Measurements from ENCODE around the gene SMARCAD1.

SMARCAD1 gene

GRCh38 chr4:94226763-94227162 lies 19.1 kb downstream of the SMARCAD1 start:
- no peak for DNase-seq (ENCODE audit: low read depth in 2 of 2, low spot score in 1 of 2)

- no peak for DNase-seq (ENCODE audit: low read depth in 2 of 2, low spot score in 1 of 2)
These were observed 21.0 kb downstream of the SMARCAD1 start for GRCh38 chr4:94228493-94229216.

DNA sequence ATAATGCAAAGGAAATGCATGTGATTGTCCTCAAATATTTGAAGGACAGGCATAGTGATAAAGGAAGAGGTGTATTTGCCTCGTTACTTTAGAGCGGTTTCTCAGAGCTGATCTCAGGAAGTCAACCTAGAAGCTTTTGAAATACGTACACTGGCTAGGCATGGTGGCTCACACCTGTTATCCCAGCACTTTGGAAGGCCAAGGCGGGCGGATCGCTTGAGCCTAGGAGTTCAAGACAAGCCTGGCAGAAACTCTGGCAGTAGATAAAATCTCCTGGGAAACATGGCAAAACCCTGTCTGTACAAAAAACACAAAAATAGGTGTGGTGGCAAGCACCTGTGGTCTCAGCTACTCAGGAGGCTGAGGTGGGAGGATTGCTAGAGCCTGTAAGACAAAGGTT lies 24.9 kb downstream of the SMARCAD1 start:
- DNase-seq (ENCODE audit: low read depth in 2 of 2, low spot score in 1 of 2), result no peak

- DNase-seq (ENCODE audit: low read depth in 2 of 2, low spot score in 1 of 2), result no peak
These were observed 28.2 kb downstream of the SMARCAD1 start for GRCh38 chr4:94235825-94236224.

DNA sequence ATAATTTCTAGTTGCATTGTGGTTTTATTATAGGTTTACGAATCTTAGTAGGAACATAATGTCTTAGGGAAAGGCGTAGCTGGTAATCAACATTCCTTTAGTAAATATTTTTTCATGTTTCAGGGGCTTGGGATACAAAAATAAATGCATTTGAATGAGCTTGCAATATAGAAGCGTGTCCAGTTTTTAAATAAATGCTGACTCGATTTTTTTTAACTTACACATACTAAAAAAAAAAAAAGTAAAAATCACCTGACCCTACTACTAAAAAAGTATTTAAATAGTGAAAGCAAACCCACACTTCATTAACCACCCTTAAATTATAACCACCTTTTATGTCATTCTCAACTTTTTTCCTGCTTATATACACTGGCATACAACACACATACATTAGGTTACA lies 29.6 kb downstream of the SMARCAD1 start:
- DNase-seq (ENCODE audit: low read depth in 2 of 2, low spot score in 1 of 2), result no peak

DNA sequence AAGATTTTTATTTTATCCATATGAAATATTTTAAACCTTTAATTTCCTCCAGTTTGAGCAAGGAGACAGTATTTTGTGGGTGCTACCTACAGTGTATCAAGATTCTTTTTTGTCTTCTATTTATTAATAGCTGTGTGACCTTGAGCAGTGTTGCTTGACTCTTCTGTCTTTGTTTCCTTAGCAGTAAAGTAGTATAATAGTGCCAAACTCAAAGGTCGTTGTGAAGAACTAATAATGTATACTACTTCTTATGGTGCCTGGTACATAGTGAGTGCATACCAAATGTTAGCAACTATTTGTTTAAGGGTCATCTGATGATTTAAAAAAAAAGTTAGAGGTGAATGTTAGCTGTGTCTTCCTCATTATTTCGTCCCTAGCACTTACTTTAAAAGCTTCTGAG lies 30.5 kb downstream of the SMARCAD1 start:
- no peak for DNase-seq (ENCODE audit: low read depth in 2 of 2, low spot score in 1 of 2)

DNA sequence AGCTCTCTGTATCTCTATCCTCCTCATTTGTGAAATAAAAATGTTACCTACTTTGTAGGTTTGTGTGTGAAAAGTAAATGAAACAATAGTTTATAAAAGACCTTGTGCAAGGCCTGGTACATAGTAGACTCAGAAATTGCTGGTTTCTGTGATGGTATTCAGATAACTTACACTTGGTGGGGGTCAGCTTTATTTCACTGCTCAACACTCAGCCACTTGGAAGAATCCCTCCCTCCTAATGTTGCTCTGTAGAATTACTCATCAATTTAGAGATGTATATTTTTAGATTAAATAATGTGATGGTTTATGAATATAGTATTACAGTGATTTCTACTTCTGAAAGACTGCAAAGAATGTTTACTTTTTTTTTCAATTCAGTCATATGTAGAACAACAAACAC lies 32.7 kb downstream of the SMARCAD1 start:
- no peak for DNase-seq (ENCODE audit: low read depth in 2 of 2, low spot score in 1 of 2)

DNA sequence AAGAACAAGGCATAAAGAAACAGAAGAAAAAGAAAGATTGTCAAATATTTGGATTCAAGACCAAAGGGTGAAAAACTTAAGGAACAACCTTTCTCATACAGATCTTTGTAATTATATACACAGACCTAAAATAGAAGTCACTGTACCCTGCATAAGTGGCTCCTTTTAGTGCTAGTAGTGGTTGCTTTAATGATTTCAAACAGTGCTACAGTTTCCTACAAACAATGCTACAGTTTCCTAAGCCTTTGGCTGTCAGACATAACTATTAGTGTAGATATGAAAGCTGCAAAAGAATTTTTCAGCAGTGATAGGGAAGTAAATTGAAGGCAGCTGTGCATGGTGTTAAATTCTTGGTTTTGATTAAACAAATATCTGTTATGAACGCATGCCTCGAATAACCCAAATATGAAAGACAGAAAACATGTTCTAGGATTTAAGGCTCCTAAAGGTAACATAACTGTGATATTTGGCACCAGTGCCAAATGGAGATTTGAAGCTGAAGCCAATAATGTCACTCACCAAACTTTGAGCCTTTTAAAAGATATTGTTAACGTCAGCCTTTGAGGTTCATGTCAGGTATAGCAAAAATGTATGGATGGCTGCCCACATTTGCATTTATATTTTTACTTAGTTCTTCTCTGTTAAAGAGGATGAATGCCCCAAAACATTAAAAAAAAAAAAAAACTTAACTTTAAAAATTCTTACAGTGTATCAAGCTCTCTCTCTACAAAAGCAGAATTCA lies 36.6 kb downstream of the SMARCAD1 start:
- no peak for DNase-seq (ENCODE audit: low read depth in 2 of 2, low spot score in 1 of 2)

GRCh38 chr4:94244829-94245185 lies 37.1 kb downstream of the SMARCAD1 start:
- no peak for DNase-seq (ENCODE audit: low read depth in 2 of 2, low spot score in 1 of 2)

- no peak for DNase-seq (ENCODE audit: low read depth in 2 of 2, low spot score in 1 of 2)
These were observed 43.4 kb downstream of the SMARCAD1 start for GRCh38 chr4:94251094-94251493.

DNA sequence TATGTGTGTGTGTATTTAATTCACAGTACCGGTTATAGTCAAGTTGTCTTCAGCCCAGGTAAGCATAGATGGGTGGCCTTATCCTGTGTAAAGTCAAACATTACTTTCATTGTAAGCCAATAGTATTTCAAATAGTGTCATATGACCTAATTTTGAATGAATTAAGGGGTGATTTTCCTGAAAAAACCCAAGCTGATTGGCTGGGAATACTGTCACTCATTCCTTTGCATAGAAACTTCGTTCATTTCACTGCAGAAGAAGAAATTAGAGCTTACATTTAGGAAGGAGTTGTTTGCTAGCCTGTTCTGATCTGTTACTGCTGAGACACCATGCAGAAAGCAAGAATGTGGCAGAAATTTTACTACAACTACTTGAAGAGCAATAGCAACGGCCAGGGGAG lies 45.4 kb downstream of the SMARCAD1 start:
- no peak for DNase-seq (ENCODE audit: low read depth in 2 of 2, low spot score in 1 of 2)

DNA sequence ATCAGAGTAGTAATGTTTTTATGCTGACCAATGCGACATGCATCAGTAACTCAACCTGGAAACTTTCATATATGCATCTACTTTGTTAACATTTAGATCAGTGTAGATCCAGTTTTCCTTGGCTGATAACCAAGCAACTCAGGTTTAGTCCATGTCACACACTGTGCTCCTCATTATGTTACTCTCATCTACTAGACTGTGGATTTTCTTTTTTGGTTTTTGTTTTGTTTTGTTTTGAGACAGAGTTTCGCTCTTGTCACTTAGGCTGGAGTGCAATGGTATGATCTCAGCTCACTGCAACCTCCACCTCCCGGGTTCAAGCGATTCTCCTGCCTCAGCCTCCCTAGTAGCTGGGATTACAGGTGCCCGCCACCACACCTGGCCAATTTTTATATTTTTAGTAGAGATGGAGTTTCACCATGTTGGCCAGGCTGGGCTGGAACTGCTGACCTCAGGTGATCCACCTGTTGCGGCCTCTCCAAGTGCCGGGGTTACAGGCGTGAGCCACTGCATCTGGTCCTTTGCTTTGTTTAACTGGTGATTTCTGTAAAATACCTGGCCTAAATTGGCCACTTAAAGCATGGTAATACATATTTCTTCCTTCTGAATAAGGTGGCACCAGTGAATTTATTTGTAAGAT lies 48.6 kb downstream of the SMARCAD1 start:
- DNase-seq (ENCODE audit: low read depth in 2 of 2, low spot score in 1 of 2), result no peak

GRCh38 chr4:94256828-94257227 lies 49.2 kb downstream of the SMARCAD1 start:
- DNase-seq (ENCODE audit: low read depth in 2 of 2, low spot score in 1 of 2), result no peak

DNA sequence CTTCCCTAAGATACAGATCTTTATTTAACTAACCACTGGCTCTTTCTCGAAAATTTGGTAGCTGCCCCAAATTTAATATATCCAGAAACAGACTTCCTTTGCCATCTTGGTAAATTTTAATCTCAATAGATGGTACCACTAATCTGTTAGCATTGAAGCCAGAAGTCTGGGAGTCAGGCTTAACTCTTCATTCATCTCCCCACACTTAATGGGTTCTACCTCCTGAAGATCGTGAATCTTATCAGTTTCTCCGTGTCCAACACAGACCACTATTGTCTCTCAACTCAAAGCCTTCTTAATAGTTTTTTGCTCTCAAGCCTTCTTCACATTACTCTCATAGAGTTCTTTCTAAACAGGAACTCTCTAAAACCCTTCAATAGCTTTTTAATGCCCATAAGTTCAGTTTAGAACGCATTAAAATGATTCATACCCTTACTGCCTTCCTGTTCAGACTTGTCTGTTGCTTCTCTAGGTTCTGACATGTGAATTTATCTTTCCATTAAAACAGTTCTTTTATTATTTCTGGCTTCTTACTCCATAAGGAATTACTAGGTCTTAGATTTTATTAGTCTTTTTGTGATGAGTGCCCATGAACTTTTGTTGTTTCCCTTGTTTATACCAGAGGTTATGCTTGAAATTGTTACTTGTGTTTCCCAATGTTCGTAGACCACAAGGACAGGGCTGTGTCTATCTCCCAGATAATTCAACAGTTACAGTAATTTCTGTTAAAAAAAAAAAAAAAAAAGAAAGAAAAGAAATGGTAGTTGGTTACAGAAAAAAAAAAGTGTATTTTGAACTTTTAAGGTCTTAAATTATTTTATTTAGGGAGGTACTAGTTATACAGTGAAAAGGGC lies 54.7 kb downstream of the SMARCAD1 start:
- no peak for DNase-seq (ENCODE audit: low read depth in 2 of 2, low spot score in 1 of 2)

DNA sequence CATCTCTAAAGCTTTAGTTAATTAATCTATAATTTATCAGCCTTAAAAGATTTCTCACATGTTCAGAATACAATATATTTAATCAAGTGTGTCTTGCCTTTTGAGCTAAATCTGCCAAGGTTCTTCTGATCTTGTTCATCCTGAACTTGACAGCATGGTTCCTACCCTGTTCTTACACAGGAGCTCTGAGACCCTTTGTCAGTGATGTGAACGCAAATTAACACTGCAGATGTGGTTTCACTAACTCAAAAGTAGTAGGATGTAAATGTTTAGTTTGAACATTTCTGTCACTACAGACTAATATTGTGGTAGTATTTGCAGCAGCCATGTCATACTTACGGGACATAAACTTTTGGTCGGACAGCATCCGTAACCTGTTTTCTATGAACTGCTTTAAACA lies 59.4 kb downstream of the SMARCAD1 start:
- DNase-seq (ENCODE audit: low read depth in 2 of 2, low spot score in 1 of 2), result no peak

GRCh38 chr4:94271248-94271647 lies 63.6 kb downstream of the SMARCAD1 start:
- DNase-seq (ENCODE audit: low read depth in 2 of 2, low spot score in 1 of 2), result no peak

DNA sequence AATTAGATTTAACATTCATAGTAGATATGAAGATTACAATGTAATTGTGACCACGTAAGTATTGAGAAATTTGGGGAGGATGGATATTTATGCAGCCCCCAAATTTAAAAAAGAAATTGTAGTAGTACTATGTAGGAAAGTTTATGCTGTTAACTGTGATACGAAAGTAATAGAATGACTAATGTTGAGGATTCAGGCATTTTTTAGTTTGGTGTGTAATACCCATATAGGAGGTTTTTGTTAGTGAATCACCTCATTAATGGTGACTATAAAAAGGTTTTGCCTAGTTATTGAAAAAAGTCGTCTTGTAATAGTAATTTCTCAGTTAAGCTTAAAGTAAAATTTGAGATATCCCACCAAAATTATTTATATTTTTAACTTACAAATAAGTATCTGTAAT lies 67.2 kb downstream of the SMARCAD1 start:
- DNase-seq (ENCODE audit: low read depth in 2 of 2, low spot score in 1 of 2), result no peak

GRCh38 chr4:94276204-94276603 lies 68.5 kb downstream of the SMARCAD1 start:
- no peak for DNase-seq (ENCODE audit: low read depth in 2 of 2, low spot score in 1 of 2)

GRCh38 chr4:94277534-94277933 lies 69.9 kb downstream of the SMARCAD1 start:
- DNase-seq (ENCODE audit: low read depth in 2 of 2, low spot score in 1 of 2), result no peak

DNA sequence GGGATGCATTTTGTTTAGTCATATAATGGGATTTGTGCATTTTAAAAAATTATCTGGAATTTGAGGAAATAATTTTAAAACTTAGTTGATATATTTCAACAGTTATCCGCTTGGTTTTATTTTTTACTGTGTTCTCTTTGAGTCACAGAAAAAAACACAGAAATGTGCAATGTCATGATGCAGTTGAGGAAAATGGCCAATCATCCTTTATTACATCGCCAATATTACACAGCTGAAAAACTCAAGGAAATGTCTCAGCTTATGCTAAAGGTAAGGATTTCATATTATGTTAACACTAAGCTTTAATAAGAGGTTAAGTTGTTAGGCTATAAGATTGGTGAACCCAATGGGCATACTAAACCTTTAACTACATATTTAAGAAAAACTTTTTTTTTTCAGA lies 71.1 kb downstream of the SMARCAD1 start:
- no peak for DNase-seq (ENCODE audit: low read depth in 2 of 2, low spot score in 1 of 2)

DNA sequence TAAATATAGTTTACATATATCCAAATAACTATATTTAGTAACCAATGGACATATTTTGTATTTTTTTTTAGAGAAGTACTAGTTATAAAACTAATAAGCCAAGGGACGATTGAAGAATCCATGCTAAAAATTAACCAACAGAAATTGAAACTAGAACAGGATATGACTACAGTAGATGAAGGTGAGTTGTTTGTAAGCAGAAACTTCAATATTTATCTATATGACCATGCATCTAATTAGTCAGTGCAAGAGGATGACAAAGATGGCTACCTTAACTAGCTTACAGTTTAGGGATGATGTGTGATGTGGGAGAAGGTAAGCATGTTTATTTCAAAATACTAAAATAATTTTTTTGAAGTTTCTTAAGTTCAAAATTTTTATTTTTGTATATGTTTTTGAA lies 77.2 kb downstream of the SMARCAD1 start:
- DNase-seq (ENCODE audit: low read depth in 2 of 2, low spot score in 1 of 2), result no peak

GRCh38 chr4:94285666-94286065 lies 78.0 kb downstream of the SMARCAD1 start:
- DNase-seq (ENCODE audit: low read depth in 2 of 2, low spot score in 1 of 2), result no peak

All from stimulated activated CD8-positive, alpha-beta memory T cell treated with anti-CD3 and anti-CD28 coated beads, Interleukin-4, amount 100 ng/mL, for 1 hour (primary cell).